HG03097 (cell line): ENCODE measurements around the gene ANK2.

Experiments
- ATAC-seq: cut with Tn5 transposase; IDR thresholded peaks from one replicate; pipeline ENCODE4 v1.9.1; 2021; ENCODE audit not compliant: unreplicated experiment, low FRiP score

The ANK2 gene

GRCh38 chr4:113088050-113088449 is 38.6 kb downstream of the ANK2 start:
- no peak for ATAC-seq

DNA sequence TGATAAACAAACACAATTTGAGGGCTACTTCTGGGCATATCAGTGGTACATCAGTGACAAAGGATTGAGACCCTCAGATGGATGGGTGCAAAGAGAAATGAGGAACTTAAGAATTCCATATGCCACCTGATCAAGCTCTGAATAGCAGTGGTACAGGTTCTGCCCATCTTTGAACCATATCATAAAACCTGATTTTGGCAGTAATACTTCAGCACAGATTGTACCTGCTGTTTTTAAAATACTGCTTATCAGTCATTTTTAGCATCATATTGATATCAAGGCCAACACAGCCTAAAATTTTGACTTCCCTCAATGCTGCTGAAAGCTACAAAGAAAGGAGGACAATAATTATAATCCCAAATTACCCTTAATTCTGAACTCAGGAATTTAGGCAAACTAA is 41.5 kb downstream of the ANK2 start:
- ATAC-seq = no peak

DNA sequence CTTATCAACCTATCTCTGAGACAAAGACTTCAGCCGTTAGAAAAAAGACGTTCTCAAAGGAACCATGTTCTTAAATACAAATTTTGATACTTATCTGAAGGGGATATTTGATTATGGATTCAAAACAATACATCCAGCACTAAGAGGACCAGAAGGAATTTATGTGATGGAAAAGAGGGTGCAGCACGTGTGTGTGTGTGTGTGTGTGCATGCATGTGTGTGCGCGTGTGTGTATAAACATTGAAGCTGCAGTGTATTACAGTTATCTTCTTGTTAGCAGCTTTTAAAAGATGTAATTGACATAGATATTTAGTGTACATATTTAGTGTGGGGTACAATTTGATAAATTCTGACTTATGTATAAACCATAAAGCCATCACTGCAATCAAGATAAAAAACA is 44.9 kb downstream of the ANK2 start:
- ATAC-seq = no peak

GRCh38 chr4:113094802-113095201 is 45.3 kb downstream of the ANK2 start:
- ATAC-seq = no peak

DNA sequence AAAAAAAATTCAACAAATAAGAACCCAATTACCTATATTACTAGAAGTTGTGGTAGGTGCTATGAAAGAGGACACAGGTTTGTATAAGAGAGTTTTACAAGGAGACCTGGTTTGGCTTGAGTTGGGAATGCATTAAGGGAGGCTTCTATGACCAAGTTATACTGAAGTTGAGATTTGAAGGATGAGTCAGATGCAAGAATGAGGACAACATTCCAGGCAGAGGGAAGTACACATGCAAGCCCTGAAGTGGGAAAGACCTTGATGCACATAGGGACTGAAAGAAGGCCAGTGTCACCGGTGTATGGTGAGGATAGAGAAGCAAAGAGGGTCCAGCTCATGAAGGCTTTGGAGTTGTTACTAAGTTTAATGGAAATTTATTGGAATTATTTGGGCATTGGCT is 52.2 kb downstream of the ANK2 start:
- ATAC-seq = no peak

DNA sequence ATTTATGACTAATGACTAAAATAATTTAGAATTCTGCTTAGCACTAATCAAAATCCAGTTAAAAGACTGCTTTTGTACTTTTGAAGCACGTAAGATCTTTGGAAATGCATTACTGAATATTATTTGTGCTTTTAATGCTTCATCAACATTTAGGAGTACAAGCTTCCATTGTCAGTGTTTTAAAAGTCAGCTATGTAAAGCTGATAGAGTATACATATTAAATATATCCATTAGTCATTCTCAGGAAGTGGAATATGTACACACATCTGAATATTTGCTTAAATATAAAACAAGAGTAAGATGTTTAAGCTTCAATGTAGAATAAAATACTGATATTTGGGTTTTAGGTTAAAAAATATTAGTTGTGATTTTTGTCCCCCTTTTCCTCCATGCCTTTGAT is 54.1 kb downstream of the ANK2 start:
- ATAC-seq = no peak

GRCh38 chr4:113106108-113106507 is 56.7 kb downstream of the ANK2 start:
- ATAC-seq = no peak

DNA sequence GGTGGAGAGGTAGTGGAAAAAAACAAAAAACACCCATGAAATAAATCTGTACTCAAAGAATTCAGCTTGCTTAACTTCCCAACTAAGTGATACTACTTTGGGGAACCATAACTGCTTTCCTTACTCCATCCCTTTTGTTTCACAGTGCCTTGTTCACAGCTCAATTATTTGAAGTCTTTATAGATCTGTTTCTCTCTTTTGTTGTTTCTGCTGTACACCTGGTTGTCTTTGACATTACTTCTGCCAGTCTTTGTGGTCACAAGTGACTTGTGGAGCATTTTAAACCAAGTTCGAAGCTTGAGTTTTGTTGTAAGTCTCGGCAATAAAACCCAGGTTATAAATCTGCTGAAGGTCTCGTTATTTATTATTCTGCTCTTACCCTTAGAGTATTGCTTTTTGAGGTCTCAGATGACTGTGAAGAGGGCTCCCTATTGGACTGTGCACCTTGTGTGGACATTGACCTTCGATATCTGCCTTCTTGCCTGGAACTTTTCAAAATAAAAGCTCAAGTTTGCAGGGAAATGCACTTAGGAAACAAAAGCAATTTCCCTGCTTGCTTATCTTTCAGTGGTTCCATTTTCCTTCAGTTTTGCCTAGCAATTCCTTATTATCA is 59.8 kb downstream of the ANK2 start:
- no peak for ATAC-seq

GRCh38 chr4:113112338-113112978 is 63.0 kb downstream of the ANK2 start:
- ATAC-seq = no peak

GRCh38 chr4:113113151-113113550 is 63.7 kb downstream of the ANK2 start:
- ATAC-seq = no peak

DNA sequence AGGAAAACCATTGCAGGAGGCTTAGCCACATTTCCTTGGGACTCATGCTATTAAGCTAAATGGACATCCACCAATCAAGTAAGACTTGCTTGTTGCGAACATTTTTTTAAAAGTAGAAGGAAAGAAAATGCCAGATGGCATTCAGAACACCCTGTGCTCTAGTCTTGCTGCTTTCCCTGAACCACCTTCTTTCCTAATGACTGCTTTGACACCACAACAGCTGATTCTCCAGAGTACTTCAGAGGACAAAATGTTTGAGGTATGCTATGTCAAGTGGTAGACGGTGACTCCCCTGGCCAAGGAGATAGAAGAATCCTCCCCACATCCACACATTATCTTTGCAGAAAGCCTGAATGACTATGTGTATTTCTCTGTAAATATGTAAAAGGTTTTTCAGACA is 65.4 kb downstream of the ANK2 start:
- ATAC-seq = no peak

DNA sequence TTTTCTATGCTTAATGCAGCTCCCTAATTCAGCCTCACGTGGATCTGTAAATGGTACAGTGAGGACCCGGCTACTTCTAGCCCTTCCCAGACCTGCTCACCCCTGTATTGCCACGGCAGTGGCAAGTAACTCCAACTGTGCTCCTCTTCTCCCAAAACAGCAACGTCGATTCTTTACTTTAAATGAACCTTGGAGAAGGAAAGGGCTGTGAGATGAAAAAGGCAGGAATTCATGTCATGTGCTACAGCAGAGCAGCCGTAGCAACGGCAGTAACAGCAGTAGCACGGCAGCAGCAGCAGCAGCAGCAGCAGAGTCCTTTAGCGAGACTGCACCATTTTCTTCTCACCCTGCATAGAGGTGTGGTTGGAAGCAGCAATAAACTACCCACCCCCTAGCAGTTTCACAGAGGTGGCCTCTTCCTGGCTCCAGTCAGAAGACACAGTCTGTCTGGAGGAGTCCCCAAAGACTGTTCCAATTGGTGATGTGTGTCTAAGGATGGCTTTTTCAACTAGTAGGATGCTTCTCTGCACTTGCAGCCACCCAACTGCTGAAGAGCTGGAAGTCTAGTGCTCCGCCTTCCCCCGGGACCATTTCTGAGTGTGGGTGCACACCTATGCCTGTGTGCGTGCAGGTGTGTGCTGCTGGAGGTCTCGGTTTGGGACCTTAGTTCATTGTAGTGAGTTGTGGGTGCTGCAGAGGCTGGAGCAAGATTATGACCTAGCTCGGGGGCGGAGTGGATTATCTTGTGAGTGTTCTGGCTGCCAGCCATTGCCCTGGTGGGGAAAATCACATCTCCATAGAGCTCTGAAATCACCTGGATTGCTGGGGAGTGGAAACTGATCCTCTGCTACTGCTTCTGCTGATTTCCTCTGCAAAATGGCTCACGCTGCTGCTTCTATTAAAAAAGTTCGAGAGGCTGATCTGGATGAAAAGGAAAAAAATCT is 67.2 kb downstream of the ANK2 start:
- ATAC-seq = no peak

GRCh38 chr4:113117358-113117702 is 67.9 kb downstream of the ANK2 start:
- ATAC-seq = no peak

GRCh38 chr4:113122066-113122465 is 72.6 kb downstream of the ANK2 start:
- no peak for ATAC-seq

GRCh38 chr4:113125418-113125817 is 76.0 kb downstream of the ANK2 start:
- no peak for ATAC-seq

GRCh38 chr4:113131136-113131535 is 81.7 kb downstream of the ANK2 start:
- no peak for ATAC-seq

- no peak for ATAC-seq
Observed at GRCh38 chr4:113131621-113132020, 82.2 kb downstream of the ANK2 start.

GRCh38 chr4:113141901-113142346 is 92.5 kb downstream of the ANK2 start:
- no peak for ATAC-seq

GRCh38 chr4:113142351-113142750 is 92.9 kb downstream of the ANK2 start:
- ATAC-seq = no peak

DNA sequence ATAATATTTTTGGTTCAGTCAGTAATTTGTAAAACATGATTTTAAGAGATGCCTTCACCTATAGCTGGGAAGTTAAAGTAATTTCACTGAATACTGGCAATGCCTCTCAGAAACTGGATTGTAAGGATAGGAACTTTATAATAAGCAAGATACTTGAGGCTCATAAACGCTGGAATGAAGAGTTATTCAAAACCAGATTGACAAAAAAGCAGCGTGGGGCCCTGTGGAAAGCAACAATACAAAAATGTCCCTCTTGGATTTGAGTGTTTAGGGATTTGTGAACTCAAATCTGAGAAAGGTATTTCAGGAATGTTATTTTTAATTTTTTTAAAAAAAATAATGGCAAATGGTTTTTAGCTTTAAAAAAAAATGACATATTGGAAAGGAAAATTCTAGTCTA is 94.6 kb downstream of the ANK2 start:
- ATAC-seq = no peak

- no peak for ATAC-seq
Observed at GRCh38 chr4:113145147-113145518, 95.7 kb downstream of the ANK2 start.
